HEK293 (cell line): ENCODE results near the gene MVB12B.

Source experiments
- CTCF ChIA-PET: fragments of 350-600 bp; formaldehyde crosslinking; extraction: SDS; loops from one replicate; lab custom pipeline; 2021; ENCODE audit warnings: antibody characterized with exemption; lab: Yijun Ruan, JAX
- POLR2A ChIA-PET: fragments of 300-600 bp; formaldehyde crosslinking; extraction: SDS; loops from one replicate; lab custom pipeline; 2020; ENCODE audit warnings: antibody characterized with exemption, inconsistent platforms; lab: Yijun Ruan, JAX
- H3K27ac ChIP-seq: fragments of 200-500 bp; sonication (Bioruptor generic); 2 replicates; pipeline ENCODE4 v1.5.1; 2014; ENCODE audit warnings: low read depth, low read length, control low read depth, inconsistent platforms; ENCODE audit errors: extremely low read depth
- H3K36me3 ChIP-seq, 2 experiments: fragments of 200-500 bp in 1 of 2; sonication (Bioruptor generic) in 1 of 2; 1 replicate in 1 of 2; 2 replicates in 1 of 2; pipeline ENCODE4 v1.5.1; 2014 to 2017; ENCODE audit warnings: inconsistent platforms in 2 of 2, low read length in 2 of 2; ENCODE audit not compliant: control insufficient read depth in 2 of 2, insufficient read depth in 1 of 2
- H3K4me1 ChIP-seq: fragments of 200-500 bp; sonication (Bioruptor generic); 2 replicates; pipeline ENCODE4 v1.5.1; 2014; ENCODE audit warnings: mild to moderate bottlenecking, low read length, inconsistent platforms; ENCODE audit not compliant: control insufficient read depth, insufficient read depth
- H3K4me3 ChIP-seq: 2 replicates; pipeline ENCODE4 v1.5.1; 2011; ENCODE audit warnings: low read depth, mild to moderate bottlenecking, control low read depth, low read length, moderate library complexity
- H3K9me3 ChIP-seq: fragments of 200-500 bp; sonication (Bioruptor generic); 2 replicates; pipeline ENCODE4 v1.5.1; 2014; ENCODE audit warnings: low read depth, low read length, inconsistent platforms; ENCODE audit not compliant: control insufficient read depth, insufficient read depth
- ELK4 ChIP-seq: IDR thresholded peaks from 2 replicates; pipeline ENCODE4 v1.6.1; 2011; ENCODE audit warnings: mild to moderate bottlenecking, low read depth, low read length, borderline replicate concordance
- GLIS1 ChIP-seq: fragments of 450-650 bp; formaldehyde crosslinking; IDR thresholded peaks from 2 replicates; pipeline ENCODE4 v1.5.1; 2016; ENCODE audit warnings: missing biosample characterization, missing genetic modification characterization
- GLIS2 ChIP-seq: fragments of 450-650 bp; formaldehyde crosslinking; IDR thresholded peaks from 2 replicates; pipeline ENCODE4 v1.5.1; 2016; ENCODE audit warnings: missing biosample characterization, missing genetic modification characterization
- KLF1 ChIP-seq: fragments of 450-650 bp; formaldehyde crosslinking; IDR thresholded peaks from 2 replicates; pipeline ENCODE4 v1.5.1; 2016; ENCODE audit warnings: missing biosample characterization, missing genetic modification characterization
- SALL2 ChIP-seq: fragments of 450-650 bp; formaldehyde crosslinking; IDR thresholded peaks from 2 replicates; pipeline ENCODE4 v1.5.0; 2017; ENCODE audit warnings: missing biosample characterization, mild to moderate bottlenecking, missing genetic modification characterization, borderline replicate concordance
- ZBTB11 ChIP-seq: fragments of 450-650 bp; formaldehyde crosslinking; conservative IDR thresholded peaks from 2 replicates; pipeline ENCODE4 v1.5.1; 2016; ENCODE audit warnings: low read depth, missing biosample characterization, missing genetic modification characterization
- ZFP41 ChIP-seq: fragments of 450-650 bp; formaldehyde crosslinking; IDR thresholded peaks from 2 replicates; pipeline ENCODE4 v1.5.1; 2016; ENCODE audit warnings: missing biosample characterization, missing genetic modification characterization, borderline replicate concordance
- ZNF114 ChIP-seq: fragments of 450-650 bp; formaldehyde crosslinking; IDR thresholded peaks from 2 replicates; pipeline ENCODE4 v1.5.0; 2017; ENCODE audit warnings: missing biosample characterization, missing genetic modification characterization
- ZNF121 ChIP-seq: fragments of 450-650 bp; formaldehyde crosslinking; IDR thresholded peaks from 2 replicates; pipeline ENCODE4 v1.5.1; 2016; ENCODE audit warnings: missing biosample characterization, missing genetic modification characterization
- ZNF157 ChIP-seq: fragments of 450-650 bp; formaldehyde crosslinking; IDR thresholded peaks from 2 replicates; pipeline ENCODE4 v1.5.1; 2016; ENCODE audit warnings: missing biosample characterization, missing genetic modification characterization
- ZNF223 ChIP-seq: fragments of 450-650 bp; formaldehyde crosslinking; IDR thresholded peaks from 2 replicates; pipeline ENCODE4 v1.5.1; 2016; ENCODE audit warnings: missing biosample characterization, missing genetic modification characterization
- ZNF426 ChIP-seq: fragments of 450-650 bp; formaldehyde crosslinking; IDR thresholded peaks from 2 replicates; pipeline ENCODE4 v1.5.1; 2017; ENCODE audit warnings: missing biosample characterization, missing genetic modification characterization, mild to moderate bottlenecking, inconsistent platforms, moderate library complexity
- ZNF521 ChIP-seq: fragments of 450-650 bp; formaldehyde crosslinking; IDR thresholded peaks from 2 replicates; pipeline ENCODE4 v1.5.1; 2017; ENCODE audit warnings: missing biosample characterization, mild to moderate bottlenecking, missing genetic modification characterization
- ZNF610 ChIP-seq: fragments of 450-650 bp; formaldehyde crosslinking; IDR thresholded peaks from 2 replicates; pipeline ENCODE4 v1.5.1; 2016; ENCODE audit warnings: missing biosample characterization, missing genetic modification characterization, borderline replicate concordance
- ZNF623 ChIP-seq: fragments of 450-650 bp; formaldehyde crosslinking; IDR thresholded peaks from 2 replicates; pipeline ENCODE4 v1.5.1; 2016; ENCODE audit warnings: missing biosample characterization, missing genetic modification characterization
- ZNF639 ChIP-seq: fragments of 450-650 bp; formaldehyde crosslinking; IDR thresholded peaks from 2 replicates; pipeline ENCODE4 v1.5.1; 2016; ENCODE audit warnings: missing biosample characterization, missing genetic modification characterization
- ZNF670 ChIP-seq: fragments of 450-650 bp; formaldehyde crosslinking; IDR thresholded peaks from 2 replicates; pipeline ENCODE4 v1.5.1; 2016; ENCODE audit warnings: missing biosample characterization, missing genetic modification characterization, low read depth
- ZNF692 ChIP-seq: fragments of 450-650 bp; formaldehyde crosslinking; IDR thresholded peaks from 2 replicates; pipeline ENCODE4 v1.5.1; 2016; ENCODE audit warnings: missing biosample characterization, missing genetic modification characterization
- ZNF747 ChIP-seq: fragments of 450-650 bp; formaldehyde crosslinking; IDR thresholded peaks from 2 replicates; pipeline ENCODE4 v1.5.1; 2016; ENCODE audit warnings: missing biosample characterization, missing genetic modification characterization
- ZNF768 ChIP-seq: fragments of 450-650 bp; formaldehyde crosslinking; IDR thresholded peaks from 2 replicates; pipeline ENCODE4 v1.5.1; 2018; ENCODE audit warnings: missing biosample characterization, mild to moderate bottlenecking, missing genetic modification characterization
- ZNF777 ChIP-seq: fragments of 450-650 bp; formaldehyde crosslinking; IDR thresholded peaks from 2 replicates; pipeline ENCODE4 v1.5.1; 2017; ENCODE audit warnings: missing biosample characterization, missing genetic modification characterization, borderline replicate concordance
- ZNF785 ChIP-seq: fragments of 450-650 bp; formaldehyde crosslinking; IDR thresholded peaks from 2 replicates; pipeline ENCODE4 v1.5.1; 2016; ENCODE audit warnings: missing biosample characterization, missing genetic modification characterization
- ZNF830 ChIP-seq: fragments of 450-650 bp; IDR thresholded peaks from 2 replicates; pipeline ENCODE4 v1.5.0; 2018; ENCODE audit warnings: missing biosample characterization, missing genetic modification characterization, low read depth, mild to moderate bottlenecking, moderate library complexity
- ZSCAN4 ChIP-seq: fragments of 450-650 bp; formaldehyde crosslinking; IDR thresholded peaks from 2 replicates; pipeline ENCODE4 v1.5.1; 2017; ENCODE audit warnings: missing biosample characterization, missing genetic modification characterization

Gene MVB12B

GRCh38 chr9:126546036-126546435, 219.4 kb downstream of the MVB12B start:
- CTCF ChIA-PET: interaction anchor here (1.2 kb wide), 1 partner anchor 32 kb away, joined by 3 read pairs; no protein-coding TSS in a partner anchor
- POLR2A ChIA-PET: no interaction called here
- no peaks in the 10 kb centered on the region for H3K36me3 ChIP-seq
- H3K4me3 ChIP-seq: no peak overlapping the region
- TF ChIP-seq GLIS2: no peak
- no peak for TF ChIP-seq ZNF777 (tag by site-specific recombination)
- no peak for TF ChIP-seq KLF1
- no peak for TF ChIP-seq ZBTB11
- TF ChIP-seq ELK4: no peak
- TF ChIP-seq ZSCAN4 (tag by site-specific recombination): no peak
- no peak for TF ChIP-seq ZNF623
- no peak for TF ChIP-seq ZFP41 (tag by site-specific recombination)
- TF ChIP-seq ZNF830: no peak
- TF ChIP-seq SALL2: no peak
- TF ChIP-seq ZNF610 (tag by site-specific recombination): no peak
- no peak for TF ChIP-seq ZNF223 (tag by site-specific recombination)
- H3K9me3 ChIP-seq: no peaks in the 10 kb centered on the region
- H3K4me1 ChIP-seq: no peaks in the 10 kb centered on the region
- H3K27ac ChIP-seq: no peak overlapping the region

- ChIA-PET CTCF (interaction anchor here (0.8 to 1.0 kb wide), 2 partner anchors 10 to 34 kb away, joined by 3 read pairs; no protein-coding TSS in a partner anchor), POLR2A (interaction anchor here (0.7 kb wide), 1 partner anchor 17 kb away, joined by 3 read pairs; no protein-coding TSS in a partner anchor)
- no peak overlapping the region for H3K4me3 ChIP-seq
- TF ChIP-seq ZNF670: no peak
- TF ChIP-seq GLIS1: 0 out of 2 replicates have a peak, but pooled peaks have one; percentile 25
- H3K9me3 ChIP-seq: no peaks in the 10 kb centered on the region
- H3K4me1 ChIP-seq: no peaks in the 10 kb centered on the region
- no peaks in the 10 kb centered on the region for H3K36me3 ChIP-seq
- no peak overlapping the region for H3K27ac ChIP-seq
Measured at GRCh38 chr9:126548312-126548711, 221.7 kb downstream of the MVB12B start.

- ChIA-PET POLR2A (no interaction called here), CTCF (interaction anchor here (1.3 to 2.9 kb wide), 4 partner anchors 9 to 157 kb away, joined by 4 to 22 read pairs (median 11); no protein-coding TSS in a partner anchor)
- Histone ChIP-seq H3K9me3 (no peaks in the 10 kb centered on the region), H3K27ac (no peak overlapping the region), H3K4me3 (no peak overlapping the region), H3K4me1 (no peaks in the 10 kb centered on the region), H3K36me3 (no peaks in the 10 kb centered on the region)
- TF ChIP-seq ZNF768 (tag by site-specific recombination) (no peak), ZNF426 (tag by site-specific recombination) (no peak), ZNF521 (no peak), ZNF747 (tag by site-specific recombination) (no peak), ZNF121 (tag by site-specific recombination) (no peak), ZNF692 (tag by site-specific recombination) (no peak), ZNF114 (tag by site-specific recombination) (no peak), ZNF785 (tag by site-specific recombination) (no peak), ZNF157 (tag by site-specific recombination) (no peak), ZNF639 (no peak), ZNF830 (no peak)
Measured at GRCh38 chr9:126549246-126550006, 222.8 kb downstream of the MVB12B start.
